HepG2 (cell line): ENCODE results near the gene ACER3. TPM values are rescaled to one million over a fixed set of nuclear protein-coding genes. Genes with fewer than 3 reads are reported as not detected.

ENCODE experiments used
- ATAC-seq: fragments of 200-7000 bp; cut with Tn5 transposase; 3 replicates; pipeline ENCODE4 v1.9.1; 2020; ENCODE audit warnings: mild to moderate bottlenecking, moderate library complexity
- BruUV-seq: library from RNA; stranded (reverse); fragments of 400-500 nt; replicated peaks from 2 replicates; lab custom pipeline; 2021; lab: Mats Ljungman, UMichigan
- CTCF ChIA-PET: fragments of 300-600 bp; formaldehyde crosslinking; extraction: SDS; loops from one replicate; lab custom pipeline; 2021; ENCODE audit warnings: low total read pairs, inconsistent platforms, low intra/inter-chr PET ratio; lab: Yijun Ruan, JAX
- POLR2A ChIA-PET: fragments of 350-600 bp; sonication (Branson Sonifier 250); formaldehyde crosslinking; loops from one replicate; lab custom pipeline; 2020; ENCODE audit warnings: antibody characterized with exemption, inconsistent platforms; lab: Yijun Ruan, JAX
- DNase-seq: peaks from one replicate; pipeline ENCODE4 v3.0.0-alpha.2; 2015; ENCODE audit warnings: low spot score
- FAIRE-seq: peaks from 3 replicates; lab custom pipeline; 2011; peaks lifted over from hg19 to GRCh38; lab: Jason Lieb, UNC
- H2AFZ ChIP-seq: one replicate; pipeline ENCODE4 v1.6.1; 2011; ENCODE audit warnings: low read length, inconsistent platforms
- H3K27ac ChIP-seq: fragments of 300-600 bp; 3 replicates; pipeline ENCODE4 v1.8.0; 2011; ENCODE audit warnings: mixed run types, mild to moderate bottlenecking, mixed read lengths, low read length, inconsistent platforms; ENCODE audit not compliant: insufficient read depth; ENCODE audit errors: extremely low read length
- H3K27me3 ChIP-seq, 2 experiments: fragments of 200-600 bp in 1 of 2; 2 replicates in 1 of 2; 3 replicates in 1 of 2; pipeline versions ENCODE4 v1.6.0 to v1.8.0; 2011; ENCODE audit warnings: low read length in 2 of 2, mild to moderate bottlenecking in 2 of 2, moderate library complexity in 2 of 2, inconsistent platforms in 1 of 2; ENCODE audit not compliant: insufficient read depth in 2 of 2, control insufficient read depth in 1 of 2
- H3K36me3 ChIP-seq, 2 experiments: fragments of 200-600 bp in 1 of 2; replicated peaks in 1 of 2; 2 replicates in 1 of 2; 3 replicates in 1 of 2; pipeline versions ENCODE4 v1.5.1 to v1.8.0; 2011; ENCODE audit warnings: low read length in 2 of 2, inconsistent platforms in 1 of 2; ENCODE audit not compliant: insufficient read depth in 2 of 2, control insufficient read depth in 1 of 2
- H3K4me1 ChIP-seq: 2 replicates; pipeline ENCODE4 v1.5.1; 2012; ENCODE audit warnings: low read length, inconsistent platforms; ENCODE audit not compliant: insufficient read depth
- H3K4me2 ChIP-seq: 2 replicates; pipeline ENCODE4 v1.6.0; 2011; ENCODE audit warnings: low read depth, low read length, inconsistent platforms
- H3K4me3 ChIP-seq, 3 experiments: fragments of 200-600 bp in 1 of 3; sonication (generic), shearing (Covaris generic) in 1 of 3; replicated peaks in 1 of 3; 2 replicates each; pipeline ENCODE4 v1.5.1; 2011 to 2016; ENCODE audit warnings: low read length in 3 of 3, inconsistent platforms in 2 of 3, low read depth in 2 of 3, mild to moderate bottlenecking in 2 of 3, control low read depth in 1 of 3, mixed read lengths in 1 of 3; ENCODE audit not compliant: insufficient read depth in 1 of 3
- H3K79me2 ChIP-seq: one replicate; pipeline ENCODE4 v1.6.1; 2011; ENCODE audit warnings: low read length, inconsistent platforms; ENCODE audit not compliant: insufficient read depth
- H3K9ac ChIP-seq: 2 replicates; pipeline ENCODE4 v1.6.0; 2011; ENCODE audit warnings: mild to moderate bottlenecking, low read depth, low read length, inconsistent platforms; ENCODE audit not compliant: insufficient read depth
- H3K9me3 ChIP-seq: 2 replicates; pipeline ENCODE4 v1.5.1; 2012; ENCODE audit warnings: mild to moderate bottlenecking, low read length
- H4K20me1 ChIP-seq: 2 replicates; pipeline ENCODE4 v1.6.0; 2011; ENCODE audit warnings: inconsistent platforms, mild to moderate bottlenecking, low read length, moderate library complexity; ENCODE audit not compliant: insufficient read depth
- NCOR1 ChIP-seq: fragments of 200-600 bp; sonication (generic); IDR thresholded peaks from 2 replicates; pipeline ENCODE4 v1.7.0; 2017; ENCODE audit warnings: antibody characterized with exemption, low read length, borderline replicate concordance
- ZNF160 ChIP-seq: sonication (generic); formaldehyde crosslinking; IDR thresholded peaks from 2 replicates; pipeline ENCODE4 v1.8.0; 2022; ENCODE audit warnings: mild to moderate bottlenecking, inconsistent platforms, missing genetic modification reagents
- ZNF558 ChIP-seq: sonication (generic); formaldehyde crosslinking; IDR thresholded peaks from 2 replicates; pipeline ENCODE4 v1.9.0; 2022; ENCODE audit warnings: mild to moderate bottlenecking, missing genetic modification reagents, borderline replicate concordance
- ZNF792 ChIP-seq: IDR thresholded peaks from 2 replicates; pipeline ENCODE4 v1.6.1; 2016
- WGBS: methylation state at CpG from one replicate; pipeline ENCODE4 v1.1.6; 2017; ENCODE audit warnings: low lambda C conversion rate; 5-methylcytosine and 5-hydroxymethylcytosine counted together
- in situ Hi-C: cut with HindIII; loops from 2 replicates; pipeline ENCODE4 v1.10.0; 2017; ENCODE audit warnings: low pct_unique_long_range_greater_than_20kb; ENCODE audit not compliant: extremely low pct_ligation_motif_present
- intact Hi-C: fragments of 100-400 bp; cut with micrococcal nuclease; formaldehyde crosslinking; loops from one replicate; pipeline ENCODE4 v1.10.0; 2022; ENCODE audit not compliant: unreplicated experiment
- polyA plus RNA-seq, 8 experiments: library from polyadenylated mRNA; depleted of rRNA in 3 of 8; stranded (reverse) in 7 of 8; unstranded in 1 of 8; fragments of >200 nt; fragmentation: Illumina TruSeq in 4 of 8; extraction: Trizol in 4 of 8; gene quantifications; 2 replicates each; pipeline versions ENCODE4 v1.2.1 to v1.2.3, GENCODE V29; 2011 to 2016; ENCODE audit warnings: low read depth in 4 of 8, missing spikeins in 1 of 8, mixed read lengths in 1 of 8; ENCODE audit not compliant: insufficient read depth in 1 of 8
- total RNA-seq, 5 experiments: library from RNA; depleted of rRNA; stranded (reverse); fragments of >200 nt; fragmentation: Illumina TruSeq; extraction: Trizol; gene quantifications; 2 replicates each; pipeline ENCODE4 v1.2.3, GENCODE V29; 2016; ENCODE audit warnings: low read depth in 1 of 5
- TF ChIP-seq, protein P1 (sequence below): fragments of 450-650 bp; IDR thresholded peaks from 2 replicates; pipeline ENCODE4 v1.6.1; 2016
- TF ChIP-seq, protein P2 (sequence below): sonication (generic); formaldehyde crosslinking; IDR thresholded peaks from 2 replicates; pipeline ENCODE4 v1.4.0; 2020; ENCODE audit warnings: missing genetic modification reagents
- TF ChIP-seq, protein P3 (sequence below): IDR thresholded peaks from 2 replicates; pipeline ENCODE4 v1.6.1; 2016; ENCODE audit warnings: low read depth, missing genetic modification reagents, missing compliant biosample characterization
- TF ChIP-seq, protein P4 (sequence below): sonication (generic); formaldehyde crosslinking; IDR thresholded peaks from 2 replicates; pipeline ENCODE4 v1.4.0; 2020; ENCODE audit warnings: missing genetic modification reagents, borderline replicate concordance

The ACER3 gene
- total and polyA plus RNA-seq, 2 of the 13 experiments (the other 11 are each of a cell fraction or from before 2014, with no cell fraction given), result 6.0 to 9.8 TPM

DNA sequence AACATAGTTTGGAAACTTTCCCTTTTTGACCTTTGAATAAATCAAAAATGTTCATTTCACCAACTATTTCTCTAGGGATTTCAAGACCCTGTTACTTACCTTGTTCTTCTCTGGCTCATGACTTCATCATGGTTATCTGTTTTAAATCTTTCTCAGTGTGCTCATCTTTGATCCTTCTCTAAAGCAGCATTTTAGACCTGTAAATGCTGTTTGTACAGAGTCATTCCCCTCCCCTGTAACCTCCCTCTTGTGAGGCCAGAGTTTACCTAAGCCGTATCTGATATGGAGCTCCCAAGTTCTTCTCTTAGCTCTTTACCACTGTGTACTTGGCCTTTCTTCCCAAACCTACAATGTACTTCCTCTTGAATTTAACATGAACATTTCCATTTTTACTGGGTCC lies 56.0 kb downstream of the ACER3 start:
- H2AFZ ChIP-seq, result no peak overlapping the region
- H3K4me3 ChIP-seq, result no peak overlapping the region
- H3K9ac ChIP-seq, result no peak overlapping the region
- intact Hi-C loops, result loop anchor here (2.0 to 5.0 kb wide), 2 partner anchors 56 to 194 kb away; partner anchors contain the start of gene ACER3
- H3K9me3 ChIP-seq, result no peaks in the 10 kb centered on the region
- BruUV-seq, result no TSS peak
- no peaks in the 10 kb centered on the region; the same call in 1 of the 2 replicates for H4K20me1 ChIP-seq
- peaks cover 13% of the 10 kb centered on the region for H3K4me1 ChIP-seq
- peak; percentile 63 for DNase-seq
- no peaks in the 10 kb centered on the region for H3K79me2 ChIP-seq
- in situ Hi-C loops, result loop anchor here (5.0 to 25.0 kb wide), 4 partner anchors 109 to 179 kb away; partner anchors contain the start of gene B3GNT6
- POLR2A ChIA-PET, result no interaction called here
- peak; percentile 47 for FAIRE-seq
- no peaks in the 10 kb centered on the region for H3K36me3 ChIP-seq
- no peak overlapping the region for H3K4me2 ChIP-seq
- peak; percentile 89 for ATAC-seq
- no peaks in the 10 kb centered on the region for H3K27me3 ChIP-seq
- WGBS, result 0% methylated on average over 1 of the region's 1 CpG
- CTCF ChIA-PET, result no interaction called here
- no peak overlapping the region for H3K27ac ChIP-seq
- TF ChIP-seq NCOR1 (no peak), ZNF792 (CRISPR knock-in tag) (no peak), ZNF558 (CRISPR knock-in tag) (no peak), ZNF160 (CRISPR knock-in tag) (no peak)
- TF ChIP-seq, protein P1, sequence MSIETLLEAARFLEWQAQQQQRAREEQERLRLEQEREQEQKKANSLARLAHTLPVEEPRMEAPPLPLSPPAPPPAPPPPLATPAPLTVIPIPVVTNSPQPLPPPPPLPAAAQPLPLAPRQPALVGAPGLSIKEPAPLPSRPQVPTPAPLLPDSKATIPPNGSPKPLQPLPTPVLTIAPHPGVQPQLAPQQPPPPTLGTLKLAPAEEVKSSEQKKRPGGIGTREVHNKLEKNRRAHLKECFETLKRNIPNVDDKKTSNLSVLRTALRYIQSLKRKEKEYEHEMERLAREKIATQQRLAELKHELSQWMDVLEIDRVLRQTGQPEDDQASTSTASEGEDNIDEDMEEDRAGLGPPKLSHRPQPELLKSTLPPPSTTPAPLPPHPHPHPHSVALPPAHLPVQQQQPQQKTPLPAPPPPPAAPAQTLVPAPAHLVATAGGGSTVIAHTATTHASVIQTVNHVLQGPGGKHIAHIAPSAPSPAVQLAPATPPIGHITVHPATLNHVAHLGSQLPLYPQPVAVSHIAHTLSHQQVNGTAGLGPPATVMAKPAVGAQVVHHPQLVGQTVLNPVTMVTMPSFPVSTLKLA, result no peak
- TF ChIP-seq, protein P2, sequence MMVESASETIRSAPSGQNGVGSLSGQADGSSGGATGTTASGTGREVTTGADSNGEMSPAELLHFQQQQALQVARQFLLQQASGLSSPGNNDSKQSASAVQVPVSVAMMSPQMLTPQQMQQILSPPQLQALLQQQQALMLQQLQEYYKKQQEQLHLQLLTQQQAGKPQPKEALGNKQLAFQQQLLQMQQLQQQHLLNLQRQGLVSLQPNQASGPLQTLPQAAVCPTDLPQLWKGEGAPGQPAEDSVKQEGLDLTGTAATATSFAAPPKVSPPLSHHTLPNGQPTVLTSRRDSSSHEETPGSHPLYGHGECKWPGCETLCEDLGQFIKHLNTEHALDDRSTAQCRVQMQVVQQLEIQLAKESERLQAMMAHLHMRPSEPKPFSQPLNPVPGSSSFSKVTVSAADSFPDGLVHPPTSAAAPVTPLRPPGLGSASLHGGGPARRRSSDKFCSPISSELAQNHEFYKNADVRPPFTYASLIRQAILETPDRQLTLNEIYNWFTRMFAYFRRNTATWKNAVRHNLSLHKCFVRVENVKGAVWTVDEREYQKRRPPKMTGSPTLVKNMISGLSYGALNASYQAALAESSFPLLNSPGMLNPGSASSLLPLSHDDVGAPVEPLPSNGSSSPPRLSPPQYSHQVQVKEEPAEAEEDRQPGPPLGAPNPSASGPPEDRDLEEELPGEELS, result peak; percentile 65
- TF ChIP-seq, protein P3, sequence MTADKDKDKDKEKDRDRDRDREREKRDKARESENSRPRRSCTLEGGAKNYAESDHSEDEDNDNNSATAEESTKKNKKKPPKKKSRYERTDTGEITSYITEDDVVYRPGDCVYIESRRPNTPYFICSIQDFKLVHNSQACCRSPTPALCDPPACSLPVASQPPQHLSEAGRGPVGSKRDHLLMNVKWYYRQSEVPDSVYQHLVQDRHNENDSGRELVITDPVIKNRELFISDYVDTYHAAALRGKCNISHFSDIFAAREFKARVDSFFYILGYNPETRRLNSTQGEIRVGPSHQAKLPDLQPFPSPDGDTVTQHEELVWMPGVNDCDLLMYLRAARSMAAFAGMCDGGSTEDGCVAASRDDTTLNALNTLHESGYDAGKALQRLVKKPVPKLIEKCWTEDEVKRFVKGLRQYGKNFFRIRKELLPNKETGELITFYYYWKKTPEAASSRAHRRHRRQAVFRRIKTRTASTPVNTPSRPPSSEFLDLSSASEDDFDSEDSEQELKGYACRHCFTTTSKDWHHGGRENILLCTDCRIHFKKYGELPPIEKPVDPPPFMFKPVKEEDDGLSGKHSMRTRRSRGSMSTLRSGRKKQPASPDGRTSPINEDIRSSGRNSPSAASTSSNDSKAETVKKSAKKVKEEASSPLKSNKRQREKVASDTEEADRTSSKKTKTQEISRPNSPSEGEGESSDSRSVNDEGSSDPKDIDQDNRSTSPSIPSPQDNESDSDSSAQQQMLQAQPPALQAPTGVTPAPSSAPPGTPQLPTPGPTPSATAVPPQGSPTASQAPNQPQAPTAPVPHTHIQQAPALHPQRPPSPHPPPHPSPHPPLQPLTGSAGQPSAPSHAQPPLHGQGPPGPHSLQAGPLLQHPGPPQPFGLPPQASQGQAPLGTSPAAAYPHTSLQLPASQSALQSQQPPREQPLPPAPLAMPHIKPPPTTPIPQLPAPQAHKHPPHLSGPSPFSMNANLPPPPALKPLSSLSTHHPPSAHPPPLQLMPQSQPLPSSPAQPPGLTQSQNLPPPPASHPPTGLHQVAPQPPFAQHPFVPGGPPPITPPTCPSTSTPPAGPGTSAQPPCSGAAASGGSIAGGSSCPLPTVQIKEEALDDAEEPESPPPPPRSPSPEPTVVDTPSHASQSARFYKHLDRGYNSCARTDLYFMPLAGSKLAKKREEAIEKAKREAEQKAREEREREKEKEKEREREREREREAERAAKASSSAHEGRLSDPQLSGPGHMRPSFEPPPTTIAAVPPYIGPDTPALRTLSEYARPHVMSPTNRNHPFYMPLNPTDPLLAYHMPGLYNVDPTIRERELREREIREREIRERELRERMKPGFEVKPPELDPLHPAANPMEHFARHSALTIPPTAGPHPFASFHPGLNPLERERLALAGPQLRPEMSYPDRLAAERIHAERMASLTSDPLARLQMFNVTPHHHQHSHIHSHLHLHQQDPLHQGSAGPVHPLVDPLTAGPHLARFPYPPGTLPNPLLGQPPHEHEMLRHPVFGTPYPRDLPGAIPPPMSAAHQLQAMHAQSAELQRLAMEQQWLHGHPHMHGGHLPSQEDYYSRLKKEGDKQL (CRISPR knock-in tag), result peak; percentile 95; the same call in 1 of the 2 replicates
- TF ChIP-seq, protein P4, sequence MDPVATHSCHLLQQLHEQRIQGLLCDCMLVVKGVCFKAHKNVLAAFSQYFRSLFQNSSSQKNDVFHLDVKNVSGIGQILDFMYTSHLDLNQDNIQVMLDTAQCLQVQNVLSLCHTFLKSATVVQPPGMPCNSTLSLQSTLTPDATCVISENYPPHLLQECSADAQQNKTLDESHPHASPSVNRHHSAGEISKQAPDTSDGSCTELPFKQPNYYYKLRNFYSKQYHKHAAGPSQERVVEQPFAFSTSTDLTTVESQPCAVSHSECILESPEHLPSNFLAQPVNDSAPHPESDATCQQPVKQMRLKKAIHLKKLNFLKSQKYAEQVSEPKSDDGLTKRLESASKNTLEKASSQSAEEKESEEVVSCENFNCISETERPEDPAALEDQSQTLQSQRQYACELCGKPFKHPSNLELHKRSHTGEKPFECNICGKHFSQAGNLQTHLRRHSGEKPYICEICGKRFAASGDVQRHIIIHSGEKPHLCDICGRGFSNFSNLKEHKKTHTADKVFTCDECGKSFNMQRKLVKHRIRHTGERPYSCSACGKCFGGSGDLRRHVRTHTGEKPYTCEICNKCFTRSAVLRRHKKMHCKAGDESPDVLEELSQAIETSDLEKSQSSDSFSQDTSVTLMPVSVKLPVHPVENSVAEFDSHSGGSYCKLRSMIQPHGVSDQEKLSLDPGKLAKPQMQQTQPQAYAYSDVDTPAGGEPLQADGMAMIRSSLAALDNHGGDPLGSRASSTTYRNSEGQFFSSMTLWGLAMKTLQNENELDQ, result no peak
